T-helper 22 cell (primary cell): ENCODE results near the gene TMEM222.

ENCODE experiments used
- DNase-seq: peaks from one replicate; pipeline ENCODE4 v3.0.0-alpha.2; 2020; ENCODE audit warnings: low read depth

The TMEM222 gene

DNA sequence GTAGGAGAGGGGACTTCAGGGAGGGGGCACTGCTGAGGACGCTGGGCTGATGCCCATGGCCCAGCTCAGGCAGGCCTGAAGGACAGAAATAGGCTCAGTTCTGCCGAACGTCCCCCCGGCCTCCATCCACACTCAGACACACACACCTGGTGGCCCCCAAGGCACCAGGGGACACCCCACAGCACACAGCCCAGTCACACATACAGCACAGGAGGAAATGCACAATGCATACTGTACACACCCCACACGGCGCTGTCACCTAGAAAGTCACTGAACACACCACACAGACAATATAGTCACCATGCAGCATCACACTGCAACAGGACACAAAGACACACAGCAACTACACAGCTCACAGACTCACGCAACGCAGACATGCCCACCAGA lies 20.4 kb downstream of the TMEM222 start:
- DNase-seq: no peak

DNA sequence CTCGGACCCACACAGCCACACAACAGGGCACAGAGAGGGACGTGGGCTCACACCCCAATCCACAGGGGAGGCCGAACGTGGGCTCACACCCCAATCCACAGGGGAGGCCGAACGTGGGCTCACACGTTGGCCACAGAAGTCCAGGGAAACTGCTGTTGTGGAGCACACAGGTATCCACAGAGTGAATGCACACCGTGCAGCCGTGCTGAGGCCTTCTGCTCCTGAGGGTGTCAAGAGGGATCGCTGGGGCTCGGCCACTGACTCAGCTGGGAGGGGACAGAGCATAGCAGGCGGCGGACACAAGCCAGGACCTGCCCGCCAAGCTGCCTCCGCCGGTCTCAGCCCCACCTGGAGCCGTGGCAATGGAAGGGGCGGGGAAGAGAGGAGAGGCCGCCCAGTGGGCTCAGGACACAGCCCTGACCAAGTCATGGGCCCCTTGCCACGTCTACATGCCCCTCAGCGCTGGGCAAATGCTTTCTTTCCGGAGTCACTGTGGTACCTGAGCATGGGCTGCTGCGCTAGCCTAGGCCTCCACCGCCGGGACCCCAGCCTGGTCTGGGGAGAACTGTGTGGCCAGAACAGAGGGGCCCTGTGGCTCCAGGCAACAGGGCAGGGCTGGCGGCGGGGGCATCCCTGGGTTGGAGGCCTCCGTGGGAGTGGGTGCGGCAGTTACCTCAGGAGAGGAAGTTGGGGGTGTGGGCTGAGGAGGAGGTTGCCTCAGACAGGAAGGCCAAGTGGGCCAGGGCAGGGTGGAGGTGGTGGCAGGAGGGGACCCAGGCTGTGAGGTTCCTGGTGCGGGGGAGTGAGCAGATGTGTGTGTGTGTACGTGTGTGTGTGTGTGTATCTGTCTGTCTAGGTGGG lies 21.0 kb downstream of the TMEM222 start:
- DNase-seq: peak; percentile 79

DNA sequence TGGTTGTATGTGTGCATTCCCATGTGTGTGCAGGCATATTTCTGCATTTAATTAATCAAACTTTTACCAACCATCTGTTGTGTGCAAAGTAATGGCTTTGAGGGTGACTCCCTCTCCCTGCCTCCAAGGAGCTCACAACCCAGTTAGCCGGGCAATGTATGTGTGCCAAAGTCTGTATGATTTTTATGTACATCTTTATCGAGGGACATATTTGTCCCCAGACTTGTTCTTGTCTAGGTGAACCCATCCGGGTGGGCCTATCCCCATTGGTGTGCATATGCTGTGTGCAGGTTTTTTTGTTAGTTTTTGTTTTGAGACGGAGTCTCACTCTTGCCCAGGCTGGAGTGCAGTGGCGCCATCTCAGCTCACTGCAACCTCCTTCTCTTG lies 21.7 kb downstream of the TMEM222 start:
- DNase-seq: no peak

DNA sequence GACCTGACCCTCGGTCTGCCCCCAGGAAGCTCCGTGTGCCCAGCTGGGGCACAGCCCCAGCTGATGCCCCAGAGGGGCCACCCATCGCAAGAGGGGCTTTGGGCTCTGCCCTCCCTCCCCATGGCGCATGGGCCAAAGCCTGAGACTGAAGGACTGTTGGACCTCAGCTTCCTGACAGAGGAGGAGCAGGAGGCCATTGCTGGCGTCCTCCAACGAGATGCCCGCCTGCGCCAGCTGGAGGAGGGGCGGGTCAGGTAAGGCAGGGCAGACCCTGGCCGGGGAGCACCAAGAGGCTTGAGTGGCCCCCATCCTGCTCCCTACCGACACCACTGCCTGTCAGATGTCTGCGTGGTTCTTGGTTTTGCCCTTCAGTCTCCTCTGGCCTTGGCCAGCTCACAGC lies 23.3 kb downstream of the TMEM222 start:
- DNase-seq: no peak

DNA sequence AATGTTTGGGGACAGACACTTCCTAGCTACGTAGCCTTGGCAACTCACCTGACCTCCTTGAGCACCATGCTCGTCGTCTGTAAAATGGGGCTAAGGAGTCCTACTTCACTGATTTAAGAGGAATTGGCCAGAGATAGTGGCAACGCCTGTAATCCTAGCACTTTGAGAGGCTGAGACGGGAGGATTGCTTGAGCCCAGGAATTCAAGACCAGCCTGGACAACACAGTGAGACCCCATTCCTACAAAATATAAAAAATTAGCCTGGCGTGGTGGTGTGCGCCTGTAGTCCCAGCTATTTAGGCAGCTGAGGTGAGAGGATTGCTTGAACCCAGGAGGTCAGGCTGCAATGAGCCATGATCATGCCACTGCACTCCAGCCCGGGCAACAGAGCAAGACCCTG lies 24.4 kb downstream of the TMEM222 start:
- no peak for DNase-seq

DNA sequence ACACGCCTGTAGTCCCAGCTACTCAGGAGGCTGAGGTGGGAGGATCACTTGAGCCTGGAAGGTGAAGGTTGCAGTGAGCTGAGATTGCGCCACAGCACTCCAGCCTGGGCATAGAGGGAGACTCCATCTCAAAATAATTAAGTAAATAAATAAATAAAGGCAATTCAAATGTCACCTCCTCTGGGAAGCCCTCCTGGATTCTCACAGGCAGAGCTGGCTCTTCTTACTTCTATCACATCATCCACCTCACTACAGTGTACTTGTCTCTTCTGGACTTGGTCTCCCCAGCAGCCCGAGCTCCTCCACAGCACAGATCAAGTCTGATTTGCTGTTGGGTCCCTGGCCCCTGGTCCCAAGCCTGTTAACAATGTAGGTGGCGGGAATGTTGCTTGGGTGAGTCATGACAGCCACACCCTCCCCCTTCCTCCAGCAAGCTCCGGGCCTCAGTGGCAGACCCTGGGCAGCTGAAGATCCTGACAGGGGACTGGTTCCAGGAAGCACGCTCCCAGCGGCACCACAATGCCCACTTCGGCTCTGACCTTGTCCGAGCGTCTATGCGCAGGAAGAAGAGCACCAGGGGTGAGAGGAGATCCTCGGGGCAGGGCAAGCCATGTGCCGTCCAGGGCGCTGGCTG lies 25.1 kb downstream of the TMEM222 start:
- DNase-seq: no peak

DNA sequence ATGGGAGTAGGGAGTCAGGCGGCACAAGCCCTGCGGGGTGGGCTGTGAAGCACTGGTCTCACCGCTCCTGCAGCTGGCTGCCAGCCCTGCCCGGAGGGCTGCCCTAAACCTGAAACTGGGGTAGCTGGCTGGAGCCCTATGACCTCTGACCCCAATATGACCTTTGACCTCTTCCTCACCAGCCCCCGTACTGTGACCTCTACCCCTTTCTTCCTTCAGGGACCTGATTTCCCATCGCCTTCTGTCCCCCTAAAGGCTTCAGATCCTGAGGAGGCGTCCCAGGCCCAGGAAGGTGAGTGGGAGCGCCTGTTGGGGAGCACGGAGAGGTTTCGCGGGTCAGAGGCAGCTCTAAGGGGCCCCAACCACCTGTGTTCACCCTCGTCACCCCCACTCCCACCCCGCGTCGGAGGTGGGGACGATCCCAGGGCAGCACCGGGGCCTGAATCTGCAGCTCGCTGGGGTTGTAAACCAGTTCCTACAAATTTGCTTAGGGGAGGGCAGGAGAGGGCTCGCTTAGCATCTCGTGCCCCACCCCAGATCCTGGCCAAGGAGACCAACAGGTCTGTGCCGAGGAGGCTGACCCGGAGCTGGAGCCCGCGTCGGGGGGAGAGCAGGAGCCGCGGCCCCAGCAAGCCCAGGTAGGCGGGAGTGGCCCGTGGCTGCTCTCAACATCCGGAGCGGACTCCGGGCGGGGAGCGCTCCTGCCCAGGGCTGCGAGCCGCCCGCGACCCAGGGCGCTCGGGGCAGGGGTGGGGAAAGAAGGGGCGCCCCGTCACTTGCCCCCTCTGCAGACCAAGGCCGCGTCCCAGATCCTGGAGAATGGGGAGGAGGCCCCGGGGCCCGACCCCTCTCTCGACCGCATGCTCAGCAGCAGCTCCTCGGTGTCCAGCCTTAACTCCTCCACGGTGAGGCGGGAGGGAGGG lies 27.2 kb downstream of the TMEM222 start:
- DNase-seq: no peak

DNA sequence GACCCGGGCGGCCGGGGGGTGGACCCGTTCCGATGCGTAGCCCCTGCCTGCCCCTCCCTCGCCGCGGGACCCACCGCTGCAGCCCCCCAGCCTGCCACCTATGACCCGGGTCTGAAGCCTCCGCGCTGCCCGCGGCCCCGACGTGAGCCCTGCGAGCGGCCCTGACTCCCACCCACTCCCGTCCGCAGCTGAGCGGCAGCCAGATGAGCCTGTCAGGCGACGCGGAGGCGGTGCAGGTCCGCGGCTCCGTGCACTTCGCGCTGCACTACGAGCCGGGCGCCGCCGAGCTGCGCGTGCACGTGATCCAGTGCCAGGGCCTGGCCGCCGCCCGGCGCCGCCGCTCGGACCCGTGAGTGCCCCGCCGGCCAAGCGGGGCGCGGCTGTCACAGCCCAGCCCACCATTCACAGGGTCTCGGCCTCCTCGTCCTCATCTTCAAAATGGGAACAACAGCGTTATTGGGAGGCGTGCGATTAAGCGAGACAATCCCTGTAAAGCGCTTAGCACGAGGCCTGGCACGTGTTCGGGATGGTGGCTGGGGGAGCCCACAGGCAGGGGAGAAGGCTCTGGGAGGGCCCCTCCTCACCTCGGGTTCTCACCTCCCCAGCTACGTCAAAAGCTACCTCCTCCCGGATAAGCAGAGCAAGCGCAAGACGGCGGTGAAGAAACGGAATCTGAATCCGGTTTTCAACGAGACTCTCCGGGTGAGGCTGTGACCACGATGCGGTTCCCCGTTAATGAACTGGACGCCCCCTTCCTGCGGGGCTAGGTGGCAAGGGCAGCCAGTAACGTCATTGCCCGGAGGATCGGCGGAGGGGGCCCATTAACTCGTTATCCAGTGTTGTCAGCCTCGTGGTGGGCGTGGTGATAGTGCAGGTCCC lies 28.1 kb downstream of the TMEM222 start:
- no peak for DNase-seq

DNA sequence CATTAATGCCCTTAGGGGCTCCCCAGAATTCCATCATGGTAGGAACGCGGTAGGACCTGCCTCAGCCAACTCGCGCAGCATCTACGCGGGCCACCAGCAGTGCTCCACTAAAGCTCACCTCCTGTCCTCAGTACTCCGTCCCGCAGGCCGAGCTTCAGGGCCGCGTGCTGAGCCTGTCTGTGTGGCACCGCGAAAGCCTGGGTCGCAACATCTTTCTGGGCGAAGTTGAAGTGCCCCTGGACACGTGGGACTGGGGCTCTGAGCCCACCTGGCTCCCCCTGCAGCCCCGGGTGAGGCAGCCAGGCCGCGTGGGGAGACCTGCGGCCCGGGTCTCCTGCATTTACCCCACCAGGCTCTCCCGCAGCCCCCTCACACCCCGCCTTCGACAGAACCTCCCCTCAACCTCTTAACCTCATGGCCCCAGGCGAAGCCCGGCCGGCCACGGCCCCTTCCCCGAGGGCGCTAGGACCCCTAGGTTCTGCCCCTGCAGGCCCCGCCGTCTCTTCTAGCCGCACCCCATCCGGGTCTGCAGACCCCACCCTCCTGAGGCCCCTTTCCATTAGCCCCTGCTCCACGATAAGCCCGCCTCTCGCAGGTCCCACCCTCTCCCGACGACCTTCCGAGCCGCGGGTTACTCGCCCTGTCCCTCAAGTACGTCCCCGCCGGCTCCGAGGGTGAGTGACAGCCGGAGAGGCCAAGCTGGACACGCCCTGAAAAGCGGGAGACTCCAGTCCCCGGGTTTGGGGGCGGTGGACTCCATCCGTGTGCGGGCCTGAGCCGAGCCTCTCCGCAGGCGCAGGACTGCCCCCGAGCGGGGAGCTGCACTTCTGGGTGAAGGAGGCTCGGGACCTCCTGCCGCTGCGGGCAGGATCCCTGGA lies 28.9 kb downstream of the TMEM222 start:
- no peak for DNase-seq

DNA sequence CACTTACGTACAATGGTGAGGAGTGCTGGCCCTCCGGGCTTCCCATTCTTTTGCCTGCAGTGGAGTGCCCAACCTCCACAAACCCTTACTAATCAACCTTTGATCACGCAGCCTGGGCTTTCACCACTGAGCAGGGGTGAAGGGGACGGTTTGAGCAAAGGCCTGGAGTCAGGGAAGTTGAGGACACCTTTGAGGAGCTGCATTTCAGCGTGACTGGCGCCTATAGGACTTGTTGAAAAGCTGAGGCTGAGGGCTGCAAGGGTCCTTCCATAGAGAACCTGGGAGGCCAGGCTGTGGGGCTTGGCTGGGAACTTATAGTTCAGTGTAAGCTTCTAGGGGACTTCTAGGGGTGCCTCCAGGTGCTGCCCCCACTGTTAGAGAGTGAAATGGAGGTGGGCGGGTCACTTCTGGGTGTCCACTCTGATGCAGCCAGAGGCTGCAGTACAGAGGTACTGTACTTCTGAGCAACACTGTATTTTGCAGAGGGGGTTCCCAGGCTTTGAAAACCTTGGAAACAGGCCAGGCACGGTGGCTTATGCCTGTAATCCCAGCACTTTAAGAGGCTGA lies 29.7 kb downstream of the TMEM222 start:
- DNase-seq: no peak

DNA sequence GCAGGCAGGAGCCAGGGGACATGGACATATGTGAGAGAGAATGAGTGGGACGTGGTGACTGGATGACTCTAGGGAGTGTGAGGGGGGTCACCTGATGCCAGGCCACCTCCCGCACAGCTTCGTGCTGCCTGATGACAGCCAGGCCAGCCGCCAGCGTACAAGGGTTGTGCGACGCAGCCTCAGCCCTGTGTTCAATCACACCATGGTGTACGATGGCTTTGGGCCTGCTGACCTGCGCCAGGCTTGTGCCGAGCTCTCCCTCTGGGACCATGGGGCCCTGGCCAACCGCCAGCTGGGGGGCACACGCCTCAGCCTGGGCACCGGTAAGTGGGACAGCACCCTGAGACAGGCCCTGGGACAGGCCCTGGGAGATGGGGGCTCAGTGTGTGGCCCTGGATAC lies 31.2 kb downstream of the TMEM222 start:
- no peak for DNase-seq

DNA sequence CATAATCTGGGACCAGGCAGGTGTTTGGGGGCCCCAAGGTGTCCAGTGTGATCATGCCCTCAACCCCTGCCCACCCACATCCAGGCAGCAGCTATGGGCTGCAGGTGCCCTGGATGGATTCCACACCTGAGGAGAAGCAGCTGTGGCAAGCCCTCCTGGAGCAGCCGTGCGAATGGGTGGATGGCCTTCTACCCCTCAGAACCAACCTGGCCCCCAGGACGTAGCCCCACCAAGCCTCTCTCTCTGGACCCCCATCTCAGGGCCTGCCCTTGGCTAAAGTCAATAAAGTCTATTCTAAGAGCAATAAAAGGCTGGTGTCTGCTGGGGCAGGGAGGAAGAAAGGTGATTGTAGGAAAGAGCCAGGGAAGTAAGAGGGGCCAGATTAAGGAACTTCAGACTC lies 31.7 kb downstream of the TMEM222 start:
- DNase-seq: no peak

DNA sequence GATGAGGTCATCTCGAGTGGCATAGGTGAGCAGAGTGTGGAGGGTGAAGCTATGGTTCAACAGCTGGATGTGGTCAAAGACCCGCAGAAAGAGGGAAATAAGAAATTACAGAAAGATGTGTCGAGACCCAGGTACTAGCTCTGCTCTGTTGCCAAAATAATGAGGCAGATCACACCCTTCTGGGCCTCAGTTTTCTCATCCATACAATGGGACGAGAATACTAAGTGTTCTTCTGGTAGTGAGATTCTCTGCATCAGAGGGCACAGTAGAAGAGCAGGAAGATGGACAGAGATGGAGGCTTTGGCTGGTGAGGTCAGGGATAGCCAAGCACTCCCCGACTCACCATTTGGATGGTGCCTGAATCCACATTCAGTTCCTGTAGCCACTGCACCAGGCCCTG lies 33.7 kb downstream of the TMEM222 start:
- no peak for DNase-seq

DNA sequence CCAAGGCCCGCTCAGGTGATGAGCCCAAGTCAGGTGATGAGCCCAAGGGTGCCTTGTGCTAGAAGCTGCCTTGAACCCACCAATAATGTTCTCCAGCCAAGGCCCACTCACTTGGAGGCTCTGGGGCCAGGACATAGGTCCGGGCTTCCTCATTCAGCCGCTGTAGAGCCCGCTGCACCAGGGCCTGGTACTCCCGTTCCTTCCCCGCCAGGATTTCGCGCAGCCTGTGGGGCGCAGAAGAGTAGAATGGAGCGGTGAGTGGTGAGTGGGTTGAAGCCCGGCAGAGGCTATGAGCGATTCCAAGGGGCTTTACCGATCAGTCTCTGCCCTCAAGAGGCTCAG lies 34.3 kb downstream of the TMEM222 start:
- DNase-seq: no peak

DNA sequence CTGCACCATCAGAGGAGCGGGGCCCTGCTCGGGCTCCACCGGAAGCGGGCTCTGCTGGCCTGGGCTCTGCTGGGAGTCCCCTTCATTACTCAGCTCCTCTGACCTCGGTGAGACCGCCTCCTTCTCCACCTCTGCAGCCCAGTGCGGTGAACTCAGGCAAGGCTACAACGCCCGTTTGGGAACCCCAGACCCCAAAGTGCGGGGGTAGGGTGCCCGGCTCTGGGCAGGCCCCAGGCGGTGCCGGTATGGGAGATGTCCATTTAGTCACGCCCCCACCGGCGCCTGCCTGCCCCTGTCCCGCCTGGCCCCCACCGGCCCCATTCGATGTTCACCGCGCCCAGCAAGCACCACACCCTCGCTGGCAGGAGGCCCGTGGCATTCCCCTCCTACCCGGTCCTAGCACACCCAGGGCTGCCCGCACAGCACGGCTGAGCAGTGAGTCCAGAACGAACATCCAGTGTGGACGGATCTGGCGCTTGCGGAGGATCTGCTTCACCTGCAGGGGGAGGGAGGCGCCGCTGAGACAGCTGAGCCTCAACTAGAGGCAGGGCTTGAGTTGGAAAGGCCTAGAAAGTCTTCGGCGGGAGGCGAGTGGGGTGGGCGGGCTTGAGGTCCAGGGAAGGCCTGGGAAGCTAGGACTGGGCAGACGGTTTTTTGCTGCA lies 34.8 kb downstream of the TMEM222 start:
- peak; percentile 37 for DNase-seq

DNA sequence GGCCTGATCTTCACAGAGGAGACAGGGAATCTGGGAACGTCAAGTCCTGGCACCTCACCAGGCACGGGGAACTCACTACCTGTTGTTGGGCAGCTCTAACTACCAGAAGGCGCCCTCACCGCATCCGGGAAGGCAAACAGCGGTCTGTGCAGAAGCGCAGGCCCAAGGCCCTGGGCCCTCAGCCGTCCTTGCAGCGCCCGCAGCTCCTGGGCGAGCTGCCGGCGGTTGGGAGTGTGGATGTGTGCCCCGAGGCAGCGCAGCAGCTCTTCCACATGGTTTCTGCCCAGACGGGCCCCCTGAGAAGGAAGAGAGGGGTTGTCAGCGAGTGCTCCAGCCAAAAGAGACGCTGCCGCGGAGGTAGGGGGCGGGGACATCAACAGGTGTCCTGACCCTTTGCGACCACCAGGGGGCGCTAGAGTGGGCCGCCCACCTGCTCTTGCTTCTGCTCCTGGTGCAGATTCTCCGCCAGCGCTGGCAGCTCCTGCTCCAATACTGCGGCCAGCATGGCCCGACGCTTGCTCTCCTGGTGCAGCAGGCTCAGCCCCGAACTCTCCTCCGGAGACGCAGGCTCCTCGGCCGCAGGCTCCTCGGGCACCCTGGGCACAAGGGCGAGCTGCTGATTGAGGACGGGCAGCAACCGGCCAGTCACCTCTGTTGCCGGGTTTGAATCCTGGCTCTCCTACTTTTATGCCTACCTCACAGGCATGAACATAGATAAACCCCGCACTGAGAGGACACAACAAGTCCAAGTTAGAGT lies 35.5 kb downstream of the TMEM222 start:
- DNase-seq: peak; percentile 53

DNA sequence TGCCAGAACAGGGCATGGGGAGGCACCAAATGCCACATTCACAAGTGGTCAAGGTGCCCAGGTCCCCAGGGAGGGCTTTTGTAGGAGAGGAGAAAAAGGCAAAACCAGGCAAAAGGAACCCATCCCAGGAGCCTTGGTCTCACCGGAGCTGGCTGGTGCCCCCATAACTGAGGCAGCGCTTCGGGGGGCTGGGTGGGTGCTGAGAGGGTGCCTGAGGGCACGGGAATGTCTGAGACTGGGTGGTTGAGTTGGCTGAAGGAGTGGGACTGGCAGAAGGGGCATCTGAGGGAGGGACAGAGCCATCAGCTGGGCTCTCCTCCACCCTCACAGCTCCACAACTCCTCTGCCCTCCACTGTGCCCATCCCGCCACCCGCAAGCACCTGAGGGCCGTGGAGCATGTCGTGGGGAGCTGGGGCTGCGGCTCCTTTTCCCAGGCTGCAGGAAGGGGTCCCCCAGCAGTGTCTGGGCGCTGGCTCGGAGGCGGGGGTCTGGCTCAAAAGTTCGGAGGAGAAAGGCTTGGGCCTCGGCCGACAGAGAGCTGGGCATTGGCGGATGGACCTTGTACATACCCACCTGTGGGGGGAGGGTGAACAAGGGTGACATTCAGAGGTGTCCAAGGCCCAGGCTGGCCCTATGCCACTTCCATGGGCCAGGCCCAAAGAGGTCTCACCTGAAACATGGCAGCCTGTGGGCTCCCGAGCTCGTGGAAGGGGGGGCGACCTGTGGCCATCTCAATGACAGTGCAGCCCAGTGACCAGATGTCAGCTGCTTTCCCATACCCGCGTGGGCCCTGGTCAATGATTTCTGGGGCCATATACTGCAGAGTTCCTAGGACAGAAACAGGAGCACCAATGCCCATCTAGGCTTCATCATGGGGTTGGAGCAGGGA lies 36.3 kb downstream of the TMEM222 start:
- DNase-seq: no peak

DNA sequence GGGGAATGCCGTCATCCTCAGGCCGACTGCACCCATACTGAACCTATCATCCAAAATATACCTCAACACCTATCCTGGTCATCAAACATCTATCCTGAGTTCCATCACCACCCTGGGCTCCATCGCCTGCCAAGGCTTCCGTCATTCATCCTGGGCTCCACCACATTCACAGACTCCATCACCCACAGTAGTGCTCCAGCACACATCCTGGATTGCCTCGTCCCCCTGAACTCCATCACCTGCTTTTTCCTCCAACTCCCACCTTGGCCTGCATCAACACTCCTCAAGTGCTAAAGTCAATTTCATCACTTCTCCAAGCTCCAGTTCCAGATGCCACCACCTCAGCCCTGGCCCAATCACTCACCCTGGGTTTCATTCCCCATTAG lies 37.0 kb downstream of the TMEM222 start:
- DNase-seq: no peak
